ENCODE measurements around the gene FAM47E. TPM values are rescaled to one million over a fixed set of nuclear protein-coding genes. Genes with fewer than 3 reads are reported as not detected.

The FAM47E gene
- total RNA-seq, 2 donors from 2014 or later: 12.3 to 15.1 TPM

GRCh38 chr4:76215077-76215476, 36.4 kb upstream of the FAM47E start:
- H3K27me3 ChIP-seq (replicated peaks; ENCODE audit: insufficient read depth): no peaks in the 10 kb centered on the region
- WGBS: 62% methylated on average over 3 of the region's 3 CpGs
- intact Hi-C loops (cut with DNase I): loop anchor here (10.0 kb wide), 1 partner anchor 70 kb away; the partner anchor contains the start of gene NUP54
- H3K9me3 ChIP-seq: no peaks in the 10 kb centered on the region
- DNase-seq (ENCODE audit: low spot score): peak; percentile 80
- H3K4me1 ChIP-seq (replicated peaks): peaks cover 15% of the 10 kb centered on the region
- no peaks in the 10 kb centered on the region for H3K36me3 ChIP-seq
- no peak for TF ChIP-seq POLR2A (IDR thresholded peaks at IDR 0.05)
- no peak for TF ChIP-seq CTCF (IDR thresholded peaks at IDR 0.05)
- TF ChIP-seq POLR2AphosphoS5 (IDR thresholded peaks at IDR 0.05): peak; percentile 79
- H3K27ac ChIP-seq: peak overlapping the region; percentile 96
- H3K4me3 ChIP-seq: no peak overlapping the region

GRCh38 chr4:76216524-76216923, 35.0 kb upstream of the FAM47E start:
- DNase-seq (ENCODE audit: low spot score): no peak

GRCh38 chr4:76216975-76217814, 34.3 kb upstream of the FAM47E start:
- no peaks in the 10 kb centered on the region for H3K36me3 ChIP-seq
- no peaks in the 10 kb centered on the region for H3K9me3 ChIP-seq
- peaks cover 10% of the 10 kb centered on the region for H3K4me1 ChIP-seq (replicated peaks)
- no peak for TF ChIP-seq POLR2A (IDR thresholded peaks at IDR 0.05)
- no peak for TF ChIP-seq CTCF (IDR thresholded peaks at IDR 0.05)
- no peak for TF ChIP-seq POLR2AphosphoS5 (IDR thresholded peaks at IDR 0.05)
- WGBS: 91% methylated on average over 6 of the region's 6 CpGs
- intact Hi-C loops (cut with DNase I): loop anchor here (10.0 kb wide), 1 partner anchor 72 kb away; the partner anchor contains the start of gene NUP54
- H3K4me3 ChIP-seq: no peak overlapping the region
- H3K27ac ChIP-seq: peak overlapping the region; percentile 96
- H3K27me3 ChIP-seq (replicated peaks; ENCODE audit: insufficient read depth): no peaks in the 10 kb centered on the region
- DNase-seq (ENCODE audit: low spot score): no peak

More at GRCh38 chr4:76216524-76216923, 35.0 kb upstream of the FAM47E start:
- Histone ChIP-seq H3K9me3 (no peaks in the 10 kb centered on the region), H3K4me3 (no peak overlapping the region), H3K27ac (peak overlapping the region; percentile 96), H3K27me3 (replicated peaks; ENCODE audit: insufficient read depth) (no peaks in the 10 kb centered on the region), H3K4me1 (replicated peaks) (peaks cover 10% of the 10 kb centered on the region), H3K36me3 (no peaks in the 10 kb centered on the region)
- TF ChIP-seq CTCF (IDR thresholded peaks at IDR 0.05) (no peak), POLR2AphosphoS5 (IDR thresholded peaks at IDR 0.05) (no peak), POLR2A (IDR thresholded peaks at IDR 0.05) (no peak)
- WGBS: 75% methylated on average over 2 of the region's 2 CpGs
- intact Hi-C loops (cut with DNase I): loop anchor here (10.0 kb wide), 1 partner anchor 72 kb away; the partner anchor contains the start of gene NUP54

GRCh38 chr4:76219299-76220055, 32.0 kb upstream of the FAM47E start:
- Histone ChIP-seq H3K36me3 (no peaks in the 10 kb centered on the region), H3K4me1 (replicated peaks) (peaks cover 5% of the 10 kb centered on the region), H3K27ac (peak overlapping the region in 1 of 2 donors; percentile 20), H3K9me3 (no peaks in the 10 kb centered on the region), H3K4me3 (no peak overlapping the region), H3K27me3 (replicated peaks; ENCODE audit: insufficient read depth) (no peaks in the 10 kb centered on the region)
- intact Hi-C loops (cut with DNase I): loop anchor here (10.0 kb wide), 1 partner anchor 75 kb away; the partner anchor contains the start of gene NUP54
- no peak for DNase-seq (ENCODE audit: low spot score)
- TF ChIP-seq POLR2A (IDR thresholded peaks at IDR 0.05) (no peak), POLR2AphosphoS5 (IDR thresholded peaks at IDR 0.05) (peak; percentile 87), CTCF (IDR thresholded peaks at IDR 0.05) (no peak)
- 49% methylated on average over 7 of the region's 7 CpGs for WGBS

All from prostate gland (tissue), 2 donors.